ENCODE data around the gene HCFC1R1. TPM values are rescaled to one million over a fixed set of nuclear protein-coding genes. Genes with fewer than 3 reads are reported as not detected.

HCFC1R1 gene
- total RNA-seq, 1 donor from 2014 or later, result 26.5 TPM

DNA sequence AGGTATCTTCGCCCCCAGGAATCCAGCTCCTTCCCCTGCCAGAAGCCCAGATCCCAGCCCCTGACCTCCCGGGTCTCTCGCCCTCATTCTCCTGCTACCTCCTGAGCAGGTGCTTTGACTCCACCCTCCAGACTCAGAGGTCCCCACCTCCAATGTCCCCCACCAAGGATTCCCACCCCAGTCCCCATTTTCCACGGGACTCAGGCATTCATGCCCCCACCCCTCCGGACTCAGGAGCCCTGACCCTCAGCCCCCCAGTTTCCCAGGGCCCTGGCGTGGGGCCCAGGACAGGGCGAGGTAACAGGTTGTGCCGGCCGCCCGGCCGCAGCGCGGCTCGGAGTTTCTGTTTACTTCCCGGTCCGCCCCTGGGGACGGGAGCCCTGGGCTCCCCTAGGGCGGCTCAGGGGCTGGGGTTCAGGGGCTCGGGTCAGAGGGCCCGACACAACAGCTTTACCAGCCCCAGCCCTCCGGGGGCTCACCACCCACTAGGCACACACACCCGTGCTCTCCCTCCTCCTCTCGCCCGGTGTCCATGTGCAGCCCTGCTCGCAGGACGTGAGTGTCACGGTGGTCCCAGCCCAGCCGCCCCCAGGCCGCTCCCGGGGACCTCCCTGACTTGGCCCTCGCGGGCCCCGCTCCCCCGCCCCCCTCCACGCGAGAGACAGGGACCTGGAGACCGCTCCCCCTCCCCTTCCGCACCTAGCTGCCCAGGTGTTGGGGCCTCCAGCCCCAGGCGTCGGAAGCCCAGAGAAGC lies 12.4 kb upstream of the HCFC1R1 start:
- DNase-seq (ENCODE audit: low spot score), result no peak

GRCh38 chr16:3035289-3035971 lies 11.7 kb upstream of the HCFC1R1 start:
- no peak for DNase-seq (ENCODE audit: low spot score)

DNA sequence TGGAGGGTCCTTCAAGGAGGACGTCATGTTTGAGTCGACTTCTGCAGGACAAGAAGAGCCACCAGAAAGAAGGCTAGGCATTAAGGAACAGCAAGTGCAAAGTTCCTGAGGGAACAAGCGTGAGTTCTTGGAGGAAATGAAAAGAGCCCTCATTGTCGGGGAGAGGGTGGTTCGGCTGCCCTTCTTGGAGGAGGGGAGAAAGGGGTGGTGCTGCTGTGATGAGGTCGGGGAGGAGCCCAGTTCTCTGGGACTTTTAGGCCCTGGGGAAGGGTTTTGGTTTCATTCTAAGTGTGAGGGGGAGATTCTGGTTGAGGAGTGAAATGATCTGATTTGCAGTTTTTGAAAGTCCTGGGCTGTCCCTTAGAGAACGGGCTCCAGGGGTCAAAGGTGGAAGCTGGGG lies 8.9 kb upstream of the HCFC1R1 start:
- DNase-seq (ENCODE audit: low spot score), result no peak

DNA sequence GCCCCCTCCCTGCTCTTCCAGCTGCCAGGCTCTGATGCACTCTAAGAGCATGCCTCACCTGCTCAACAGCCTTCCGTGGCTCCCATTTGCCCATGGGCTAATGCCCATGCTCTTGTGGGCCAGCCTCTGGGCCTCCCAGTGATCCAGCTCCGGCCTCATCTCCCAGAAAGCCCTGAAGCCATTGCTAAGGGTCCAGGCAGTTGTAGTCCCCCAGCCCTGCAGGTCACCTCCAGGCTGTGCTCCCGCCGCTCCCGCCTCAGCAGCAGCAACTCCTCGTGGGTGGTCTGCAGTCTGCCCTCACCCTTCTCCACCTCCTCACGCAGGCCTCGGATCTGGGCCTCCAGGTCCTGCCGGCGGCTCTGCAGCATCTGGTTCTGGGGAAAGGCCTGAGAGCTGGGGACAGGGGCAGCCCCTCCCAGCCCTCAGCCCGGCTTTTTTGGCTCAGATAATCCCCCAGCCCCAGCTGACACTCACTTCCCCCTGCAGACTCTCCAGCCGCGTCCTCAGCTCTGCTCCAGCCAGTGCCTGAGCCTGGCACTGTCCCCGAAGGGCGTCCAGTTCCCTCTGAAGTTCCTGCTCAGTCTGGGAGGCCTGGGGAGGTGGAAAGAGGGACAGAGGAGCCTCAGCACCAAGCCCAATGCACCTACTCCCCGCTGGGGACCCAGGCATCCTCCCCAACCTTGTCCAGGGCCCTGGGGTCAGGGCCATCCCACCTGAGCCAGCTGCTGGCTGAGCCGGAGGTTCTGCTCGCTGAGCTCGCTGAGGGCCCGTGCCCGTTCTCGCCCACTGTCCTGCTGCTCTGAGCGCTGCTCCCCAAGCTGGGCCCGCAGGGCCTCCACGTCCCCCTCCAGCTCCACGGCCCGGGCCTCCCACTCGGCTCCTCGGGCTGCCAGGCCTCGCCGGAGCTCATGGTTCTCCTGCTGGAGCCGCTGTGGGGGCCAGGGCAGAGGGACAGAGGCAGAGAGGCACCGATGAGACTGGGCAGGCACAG lies 6.8 kb upstream of the HCFC1R1 start:
- no peak for DNase-seq (ENCODE audit: low spot score)

GRCh38 chr16:3029491-3030221 lies 5.9 kb upstream of the HCFC1R1 start:
- DNase-seq (ENCODE audit: low spot score), result no peak

DNA sequence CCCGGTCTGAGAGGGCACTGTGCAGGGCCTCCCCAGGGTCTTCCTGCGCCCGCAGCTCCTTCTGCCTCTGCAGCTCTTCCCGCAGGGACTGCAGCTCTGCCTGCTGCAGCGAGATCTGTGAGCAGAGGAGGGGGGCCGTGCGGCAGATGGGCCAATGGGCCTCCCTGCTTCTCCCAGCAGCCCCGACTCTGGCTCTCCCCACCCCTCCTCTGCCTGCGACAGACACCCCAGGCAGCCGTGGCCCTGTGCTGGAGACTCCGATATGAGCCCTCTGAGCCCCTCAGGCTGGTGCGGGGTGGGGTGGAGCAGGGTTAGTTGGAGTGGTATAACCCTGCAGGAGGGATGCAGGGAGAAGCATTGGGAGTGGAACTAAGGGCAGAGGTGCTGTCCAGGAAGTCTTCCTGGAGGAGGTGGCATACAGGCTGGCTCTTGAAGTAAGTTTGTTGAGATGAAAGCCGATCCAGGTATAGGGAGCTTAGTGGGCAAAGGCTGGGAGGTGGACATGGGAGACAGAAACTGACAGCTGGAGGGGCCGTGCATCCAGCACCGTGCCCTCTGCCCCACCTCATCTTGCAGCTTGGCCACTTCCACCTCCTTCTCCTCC lies 5.1 kb upstream of the HCFC1R1 start:
- DNase-seq (ENCODE audit: low spot score), result no peak

- peak; percentile 94 for DNase-seq (ENCODE audit: low spot score)
Observed at GRCh38 chr16:3027983-3028715, 4.4 kb upstream of the HCFC1R1 start.

DNA sequence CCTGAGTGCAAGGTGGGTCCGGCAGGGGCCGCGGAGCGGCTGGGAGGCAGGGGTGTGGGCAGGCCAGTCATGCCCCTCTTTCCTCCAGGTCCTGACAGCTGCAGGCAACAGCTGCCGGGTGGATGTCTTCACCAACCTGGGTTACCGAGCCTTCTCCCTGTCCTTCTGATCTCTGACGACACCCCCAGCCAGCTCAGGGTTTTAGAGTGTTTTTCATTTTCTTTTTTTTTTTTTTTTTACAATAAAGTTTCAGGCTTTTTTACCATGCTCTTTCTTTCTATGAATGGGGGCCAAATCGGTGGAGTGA lies 3.7 kb upstream of the HCFC1R1 start:
- no peak for DNase-seq (ENCODE audit: low spot score)

GRCh38 chr16:3026609-3027488 lies 3.1 kb upstream of the HCFC1R1 start:
- DNase-seq (ENCODE audit: low spot score), result no peak

DNA sequence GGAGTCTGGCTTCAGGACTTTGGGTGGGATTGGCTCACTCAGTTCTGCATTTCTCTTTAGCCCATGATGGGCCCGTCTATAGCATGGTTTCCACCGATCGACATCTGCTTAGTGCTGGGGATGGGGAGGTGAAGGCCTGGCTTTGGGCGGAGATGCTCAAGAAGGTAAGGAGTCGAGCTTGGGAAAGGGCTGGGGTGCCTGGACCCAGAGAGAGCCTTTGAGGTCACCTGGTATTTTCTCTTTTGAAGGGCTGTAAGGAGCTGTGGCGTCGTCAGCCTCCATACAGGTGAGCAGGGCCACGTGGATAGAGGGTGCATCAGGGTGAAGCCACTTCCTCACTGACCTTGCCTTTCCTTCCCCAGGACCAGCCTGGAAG lies 2.2 kb upstream of the HCFC1R1 start:
- no peak for DNase-seq (ENCODE audit: low spot score)

GRCh38 chr16:3025032-3026002 lies 1.6 kb upstream of the HCFC1R1 start:
- DNase-seq (ENCODE audit: low spot score), result no peak

DNA sequence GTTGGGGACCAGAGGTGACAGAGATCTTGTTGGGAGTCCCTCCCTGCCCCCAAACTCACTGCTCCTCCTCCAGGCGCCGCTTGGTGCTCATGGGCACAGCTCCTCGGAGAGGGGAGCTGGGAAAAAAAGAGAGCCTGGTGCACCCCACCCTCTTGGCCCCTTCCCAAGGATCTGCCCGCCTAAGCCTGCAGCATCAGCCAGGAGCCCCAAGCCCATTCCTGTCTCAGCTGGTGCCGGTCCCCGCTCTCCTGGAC lies 400 bp downstream of the HCFC1R1 start:
- no peak for DNase-seq (ENCODE audit: low spot score)

DNA sequence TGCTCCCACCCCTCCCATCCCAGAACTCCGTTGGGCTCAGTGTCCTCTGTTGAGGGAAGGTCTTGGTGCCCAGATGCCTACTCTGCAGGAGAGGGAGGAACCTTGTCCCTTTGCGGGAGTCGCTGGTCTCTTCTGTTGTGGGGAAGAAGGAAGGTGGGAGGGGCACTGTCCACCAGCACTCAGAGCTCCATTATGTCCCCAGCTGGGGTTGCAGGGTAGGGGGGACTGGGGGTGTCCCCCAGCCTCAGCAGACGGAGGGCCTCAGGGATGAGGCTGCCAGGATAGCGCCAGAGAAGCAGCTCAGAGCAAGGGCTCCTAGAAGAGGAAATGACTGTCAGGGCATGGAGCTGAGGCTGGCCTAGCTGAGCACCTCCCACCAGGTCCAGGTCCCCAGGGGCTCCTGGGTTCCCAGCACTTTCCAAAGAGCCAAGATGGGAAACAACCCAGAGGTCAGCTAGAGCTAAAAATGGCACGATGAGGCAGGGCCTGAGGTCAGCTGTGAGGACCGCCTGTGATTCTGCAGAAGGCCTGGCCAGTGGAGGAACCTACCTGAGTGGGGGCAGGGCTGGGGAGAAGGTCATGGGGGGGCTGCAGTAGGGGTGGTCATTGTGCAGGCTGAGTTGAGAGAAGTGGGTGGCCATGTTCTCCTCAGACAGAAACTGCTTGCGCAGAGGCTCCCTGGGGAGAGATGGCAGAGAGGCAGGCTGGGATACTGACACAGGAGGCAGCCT lies 893 bp downstream of the HCFC1R1 start:
- DNase-seq (ENCODE audit: low spot score), result no peak

DNA sequence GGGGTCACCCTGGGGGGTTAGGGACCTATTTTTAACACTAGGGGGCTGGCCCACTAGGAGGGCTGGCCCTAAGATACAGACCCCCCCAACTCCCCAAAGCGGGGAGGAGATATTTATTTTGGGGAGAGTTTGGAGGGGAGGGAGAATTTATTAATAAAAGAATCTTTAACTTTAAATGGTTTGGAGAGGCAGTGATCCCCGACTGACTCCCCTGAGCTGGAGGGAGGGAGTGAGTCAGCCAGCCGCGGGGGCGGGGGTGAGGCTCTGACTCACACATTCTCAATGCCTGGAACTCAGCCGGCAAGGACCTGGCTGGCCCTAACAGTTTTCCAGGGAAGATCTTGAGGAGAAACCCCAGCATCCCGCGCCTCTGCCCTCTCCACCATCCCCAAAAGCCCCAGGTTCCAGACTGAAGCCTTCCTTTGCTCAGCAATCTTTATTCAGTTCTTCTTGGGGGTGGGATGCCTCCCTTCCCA lies 1.5 kb downstream of the HCFC1R1 start:
- peak; percentile 97 for DNase-seq (ENCODE audit: low spot score)

GRCh38 chr16:3021449-3022207 lies 2.1 kb downstream of the HCFC1R1 start:
- DNase-seq (ENCODE audit: low spot score), result peak; percentile 92

- peak; percentile 96 for DNase-seq (ENCODE audit: low spot score)
Observed at GRCh38 chr16:3020604-3021448, 2.9 kb downstream of the HCFC1R1 start.

Data from mesenteric fat pad (tissue), 1 donor.